Inflammatory macrophage treated with lipopolysaccharide for 4 hours (primary cell): Measurements from ENCODE around the gene ABHD10.
"Not testable (repeated sequence)": the region's sequence is repeated elsewhere in the genome, so short reads cannot be mapped to it uniquely, and the experiment has no call there.

Source experiments
- DNase-seq: peaks from one replicate; pipeline ENCODE4 v3.0.0-alpha.2; 2020

The ABHD10 gene

DNA sequence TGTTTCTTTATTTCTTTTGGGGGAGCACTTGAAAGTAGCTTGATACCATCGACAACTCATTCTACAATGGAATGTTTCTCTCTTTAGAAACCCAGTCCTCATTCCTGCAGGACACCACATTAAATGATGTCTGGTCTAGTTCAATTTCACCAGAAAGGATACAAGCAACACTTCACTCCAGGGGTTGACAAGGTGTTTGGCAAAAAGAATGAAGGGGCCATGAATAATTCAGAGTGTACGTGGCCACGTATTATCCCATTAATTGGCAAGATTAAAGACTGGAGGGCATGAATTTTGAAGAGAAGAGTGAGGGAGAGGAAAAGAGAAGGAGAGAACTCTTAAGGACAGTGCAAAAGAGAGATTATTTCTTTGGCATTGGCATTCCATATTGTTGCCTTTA is 56.4 kb downstream of the ABHD10 start:
- DNase-seq = no peak

- not testable (repeated sequence) for DNase-seq
Measured at GRCh38 chr3:112037194-112037593, 58.4 kb downstream of the ABHD10 start.

- DNase-seq = no peak
Measured at GRCh38 chr3:112038863-112039262, 60.0 kb downstream of the ABHD10 start.

DNA sequence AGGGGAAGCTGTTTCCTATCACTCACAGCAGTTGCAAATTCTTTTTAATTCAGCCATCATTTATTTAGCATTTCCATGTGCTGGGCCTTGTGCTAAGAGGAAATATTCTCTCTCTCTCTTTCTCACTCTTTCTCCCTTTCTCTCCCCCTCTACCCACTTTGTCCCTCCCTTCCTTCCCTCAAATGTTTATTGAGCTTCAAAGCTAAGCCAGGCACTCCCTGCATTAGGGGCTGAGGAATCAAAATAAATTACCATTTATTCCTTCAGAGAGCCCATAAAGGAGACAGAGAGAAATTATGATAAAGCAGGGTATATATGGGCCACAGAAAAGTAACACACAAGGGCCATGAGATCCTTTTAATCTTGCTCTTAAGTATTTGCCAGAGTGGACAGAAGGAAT is 62.5 kb downstream of the ABHD10 start:
- DNase-seq = no peak

DNA sequence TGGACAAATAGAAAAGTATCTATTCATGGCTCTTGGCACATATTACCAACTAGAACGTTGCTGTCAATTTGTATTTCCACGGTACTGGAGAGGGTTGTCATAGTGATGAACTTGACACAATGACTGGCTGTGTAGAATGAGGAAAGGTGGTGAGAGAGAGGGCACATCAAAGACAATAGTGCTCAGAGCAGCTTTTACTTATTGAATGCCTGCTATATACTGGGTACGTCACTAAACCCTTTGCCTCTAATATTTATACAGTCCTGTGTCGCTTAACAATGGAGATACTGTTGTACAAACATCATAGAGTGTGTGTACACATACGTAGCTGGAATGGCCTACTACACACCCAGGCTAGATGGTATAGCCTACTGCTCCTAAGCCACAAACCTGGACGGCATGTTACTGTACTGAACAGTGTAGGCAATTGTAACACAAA is 64.0 kb downstream of the ABHD10 start:
- DNase-seq = no peak
